Stimulated activated CD8-positive, alpha-beta memory T cell treated with anti-CD3 and anti-CD28 coated beads, Interleukin-12 subunit alpha, Interleukin-12 subunit beta, amount 100 ng/mL, for 24 hours (primary cell): ENCODE data around the gene PNMA1.
"Not testable (repeated sequence)": the region's sequence is repeated elsewhere in the genome, so short reads cannot be mapped to it uniquely, and the experiment has no call there.

Experiments used
- DNase-seq: peaks from one replicate; pipeline ENCODE4 v3.0.0-alpha.2; 2020; ENCODE audit errors: extremely low read depth

PNMA1 gene

GRCh38 chr14:73717266-73717665, 3.1 kb upstream of the PNMA1 start:
- DNase-seq = no peak

GRCh38 chr14:73715707-73716106, 1.5 kb upstream of the PNMA1 start:
- DNase-seq = no peak

GRCh38 chr14:73714656-73715081, 485 bp upstream of the PNMA1 start:
- DNase-seq = no peak

- no peak for DNase-seq
Measured at GRCh38 chr14:73713206-73713802, 880 bp downstream of the PNMA1 start.

- DNase-seq = no peak
Measured at GRCh38 chr14:73712540-73713180, 1.5 kb downstream of the PNMA1 start.

GRCh38 chr14:73712071-73712506, 2.1 kb downstream of the PNMA1 start:
- no peak for DNase-seq

GRCh38 chr14:73710737-73711136, 3.4 kb downstream of the PNMA1 start:
- DNase-seq = no peak

- no peak for DNase-seq
Measured at GRCh38 chr14:73709904-73710469, 4.2 kb downstream of the PNMA1 start.

GRCh38 chr14:73708076-73708475, 6.1 kb downstream of the PNMA1 start:
- DNase-seq = not testable (repeated sequence)

GRCh38 chr14:73700325-73700724, 13.9 kb downstream of the PNMA1 start:
- DNase-seq = no peak

GRCh38 chr14:73696466-73697400, 17.5 kb downstream of the PNMA1 start:
- DNase-seq = no peak

GRCh38 chr14:73695997-73696396, 18.2 kb downstream of the PNMA1 start:
- no peak for DNase-seq

- DNase-seq = no peak
Measured at GRCh38 chr14:73695082-73695481, 19.1 kb downstream of the PNMA1 start.

GRCh38 chr14:73694083-73694482, 20.1 kb downstream of the PNMA1 start:
- no peak for DNase-seq

GRCh38 chr14:73686901-73687300, 27.3 kb downstream of the PNMA1 start:
- DNase-seq = no peak

- no peak for DNase-seq
Measured at GRCh38 chr14:73685328-73685727, 28.9 kb downstream of the PNMA1 start.

GRCh38 chr14:73684627-73685026, 29.6 kb downstream of the PNMA1 start:
- no peak for DNase-seq

GRCh38 chr14:73680821-73681220, 33.4 kb downstream of the PNMA1 start:
- no peak for DNase-seq

GRCh38 chr14:73678698-73679097, 35.5 kb downstream of the PNMA1 start:
- DNase-seq = no peak

GRCh38 chr14:73674986-73675385, 39.2 kb downstream of the PNMA1 start:
- no peak for DNase-seq

GRCh38 chr14:73667854-73668253, 46.3 kb downstream of the PNMA1 start:
- no peak for DNase-seq

GRCh38 chr14:73666583-73666982, 47.6 kb downstream of the PNMA1 start:
- no peak for DNase-seq
